ENCODE measurements around the gene SHB.

GRCh38 chr9:37870799-37871176, 198.2 kb downstream of the SHB start:
- no peak for TF ChIP-seq FOXP4 (CRISPR knock-in tag; IDR thresholded peaks at IDR 0.05)
- TF ChIP-seq TP53 (CRISPR knock-in tag; IDR thresholded peaks at IDR 0.05), result no peak
- TF ChIP-seq CTCF (IDR thresholded peaks at IDR 0.05), result no peak
- TF ChIP-seq ZNF138 (CRISPR knock-in tag; conservative IDR thresholded peaks at IDR 0.05), result no peak
- no peak for TF ChIP-seq MLX (CRISPR knock-in tag; IDR thresholded peaks at IDR 0.05)
- TF ChIP-seq ESRRA (CRISPR knock-in tag; IDR thresholded peaks at IDR 0.05; ENCODE audit: borderline replicate concordance), result no peak
- no peak for TF ChIP-seq USF2 (CRISPR knock-in tag; IDR thresholded peaks at IDR 0.05)
- no peak for TF ChIP-seq JUN (CRISPR knock-in tag; IDR thresholded peaks at IDR 0.05)
- no peak for TF ChIP-seq MAX (CRISPR knock-in tag; IDR thresholded peaks at IDR 0.05)
- no peak for TF ChIP-seq ZNF532 (CRISPR knock-in tag; IDR thresholded peaks at IDR 0.05; ENCODE audit: borderline replicate concordance)
- TF ChIP-seq ATF1 (CRISPR knock-in tag; IDR thresholded peaks at IDR 0.05), result no peak
- no peak for TF ChIP-seq ATF2 (CRISPR knock-in tag; IDR thresholded peaks at IDR 0.05; ENCODE audit: borderline replicate concordance, low read depth)
- TF ChIP-seq AR (CRISPR knock-in tag; IDR thresholded peaks at IDR 0.05), result no peak
- TF ChIP-seq ATF3 (CRISPR knock-in tag; conservative IDR thresholded peaks at IDR 0.05), result no peak

Data from WTC11 (cell line).